B cell (primary cell): ENCODE results near the gene LRR1. TPM values are rescaled to one million over a fixed set of nuclear protein-coding genes. Genes with fewer than 3 reads are reported as not detected.

Source experiments
- ATAC-seq: fragments of 200-7000 bp; cut with Tn5 transposase; one replicate; pipeline ENCODE4 v1.10.0; 2021; ENCODE audit warnings: low read depth, mild to moderate bottlenecking, moderate number of reproducible peaks, moderate library complexity
- CTCF ChIA-PET: fragments of 350-600 bp; sonication (Branson Sonifier 250); formaldehyde crosslinking; loops from one replicate; lab custom pipeline; 2021; ENCODE audit warnings: antibody characterized with exemption, inconsistent platforms; lab: Charles Lee
- POLR2A ChIA-PET: fragments of 350-600 bp; sonication (Branson Sonifier 250); formaldehyde crosslinking; loops from one replicate; lab custom pipeline; 2021; ENCODE audit warnings: antibody characterized with exemption; lab: Charles Lee
- DNase-seq: peaks from one replicate; pipeline ENCODE4 v3.0.0; 2013
- H2AFZ ChIP-seq: 2 replicates; pipeline ENCODE4 v1.6.1; 2012; ENCODE audit warnings: mild to moderate bottlenecking, low read depth, low read length; ENCODE audit not compliant: insufficient read depth, poor library complexity, severe bottlenecking
- H3K27ac ChIP-seq, 2 donors: 1 replicate in 1 of 2; 2 replicates in 1 of 2; pipeline ENCODE4 v1.5.1; 2012 to 2013; ENCODE audit warnings: low read length in 2 of 2, mild to moderate bottlenecking in 2 of 2, moderate library complexity in 1 of 2
- H3K27me3 ChIP-seq, 4 experiments: fragments of 200-600 bp in 1 of 4; sonication (generic) in 1 of 4; replicated peaks in 1 of 4; 1 replicate in 2 of 4; 2 replicates in 2 of 4; pipeline versions ENCODE4 v1.6.1 to v1.7.0; 2013 to 2016; ENCODE audit warnings: low read length in 3 of 4, mild to moderate bottlenecking in 2 of 4, mixed read lengths in 1 of 4, moderate library complexity in 1 of 4; ENCODE audit not compliant: insufficient read depth in 4 of 4, control insufficient read depth in 3 of 4; ENCODE audit errors: control extremely low read depth in 1 of 4
- H3K36me3 ChIP-seq, 2 experiments: replicated peaks in 1 of 2; 1 replicate in 1 of 2; 2 replicates in 1 of 2; pipeline versions ENCODE4 v1.6.1 to v1.7.1; 2013; ENCODE audit warnings: low read length in 1 of 2; ENCODE audit not compliant: insufficient read depth in 2 of 2, control insufficient read depth in 1 of 2; ENCODE audit errors: control extremely low read depth in 1 of 2, extremely low read depth in 1 of 2
- H3K4me1 ChIP-seq, 2 donors: fragments of 200-600 bp in 1 of 2; sonication (generic) in 1 of 2; 1 replicate in 1 of 2; 2 replicates in 1 of 2; pipeline versions ENCODE4 v1.5.1 to v1.6.1; 2013 to 2017; ENCODE audit warnings: low read length in 2 of 2; ENCODE audit not compliant: control insufficient read depth in 2 of 2, insufficient read depth in 2 of 2
- H3K4me2 ChIP-seq: replicated peaks from 2 replicates; pipeline ENCODE3; 2012; ENCODE audit warnings: mild to moderate bottlenecking, low read depth, low read length; ENCODE audit not compliant: poor library complexity, severe bottlenecking
- H3K4me3 ChIP-seq, 5 experiments: fragments of 200-600 bp in 1 of 5; sonication (generic) in 1 of 5; 1 replicate in 3 of 5; 2 replicates in 2 of 5; pipeline versions ENCODE4 v1.5.1 to v1.7.0; 2011 to 2016; ENCODE audit warnings: low read length in 4 of 5, mild to moderate bottlenecking in 4 of 5, low read depth in 2 of 5, control low read depth in 1 of 5, moderate library complexity in 1 of 5; ENCODE audit not compliant: insufficient read depth in 1 of 5; ENCODE audit errors: control extremely low read depth in 1 of 5, extremely low read depth in 1 of 5
- H3K79me2 ChIP-seq: fragments of 200-600 bp; sonication (generic); one replicate; pipeline ENCODE4 v1.6.0; 2016; ENCODE audit warnings: low read length; ENCODE audit not compliant: control insufficient read depth, insufficient read depth
- H3K9ac ChIP-seq: fragments of 200-600 bp; sonication (generic); 2 replicates; pipeline ENCODE4 v1.6.1; 2017; ENCODE audit warnings: mild to moderate bottlenecking, low read length, moderate library complexity
- H3K9me3 ChIP-seq, 3 donors: one replicate each; pipeline versions ENCODE4 v1.6.1 to v1.7.1; 2013; ENCODE audit warnings: low read length in 2 of 3; ENCODE audit not compliant: control insufficient read depth in 2 of 3, insufficient read depth in 1 of 3; ENCODE audit errors: control extremely low read depth in 1 of 3
- H4K20me1 ChIP-seq: 2 replicates; pipeline ENCODE4 v1.6.0; 2012; ENCODE audit warnings: mild to moderate bottlenecking, low read length; ENCODE audit not compliant: insufficient read depth, control insufficient read depth, poor library complexity, severe bottlenecking
- H3K27ac Mint-ChIP-seq: one replicate; pipeline ENCODE4 v1.8.0; 2021; ENCODE audit warnings: mixed read lengths
- H3K27me3 Mint-ChIP-seq: one replicate; pipeline ENCODE4 v1.8.0; 2021; ENCODE audit warnings: mixed read lengths
- H3K4me1 Mint-ChIP-seq: one replicate; pipeline ENCODE4 v1.8.0; 2021; ENCODE audit warnings: mixed read lengths
- H3K4me3 Mint-ChIP-seq: one replicate; pipeline ENCODE4 v1.8.0; 2021; ENCODE audit warnings: mixed read lengths
- H3K9me3 Mint-ChIP-seq: one replicate; pipeline ENCODE4 v1.8.0; 2022; ENCODE audit warnings: mixed read lengths; ENCODE audit not compliant: insufficient read depth
- EZH2 ChIP-seq: IDR thresholded peaks from 2 replicates; pipeline ENCODE4 v1.6.1; 2012; ENCODE audit warnings: borderline replicate concordance, low read depth, mild to moderate bottlenecking, moderate library complexity, low read length; ENCODE audit not compliant: insufficient read depth, poor library complexity, severe bottlenecking
- WGBS: methylation state at CpG from one replicate; pipeline ENCODE4 v1.1.5; 2013; ENCODE audit warnings: missing lambda C conversion rate; ENCODE audit not compliant: insufficient coverage; 5-methylcytosine and 5-hydroxymethylcytosine counted together
- intact Hi-C: fragments of 100-400 bp; cut with micrococcal nuclease; formaldehyde crosslinking; loops from one replicate; pipeline ENCODE4 v1.10.0; 2022
- polyA plus RNA-seq: library from polyadenylated mRNA; depleted of rRNA; stranded (reverse); fragments of >200 nt; gene quantifications from 2 replicates; pipeline ENCODE4 v1.2.3, GENCODE V29; 2012
- total RNA-seq, 2 donors: library from RNA; stranded (reverse); fragments of 120-200 nt in 1 of 2; gene quantifications; 1 replicate in 1 of 2; 2 replicates in 1 of 2; pipeline versions ENCODE4 v1.2.3 to v1.2.4, GENCODE V29; 2013 to 2022
- TF ChIP-seq, protein P1 (sequence below): fragments of 200-600 bp; IDR thresholded peaks from one replicate; pipeline ENCODE4 v1.8.0; 2022; ENCODE audit warnings: antibody characterized with exemption, mild to moderate bottlenecking

Gene LRR1
- total and polyA plus RNA-seq, 2 donors (not counting 1 experiment from before 2014, with no cell fraction given) = 3.5 to 10.3 TPM

DNA sequence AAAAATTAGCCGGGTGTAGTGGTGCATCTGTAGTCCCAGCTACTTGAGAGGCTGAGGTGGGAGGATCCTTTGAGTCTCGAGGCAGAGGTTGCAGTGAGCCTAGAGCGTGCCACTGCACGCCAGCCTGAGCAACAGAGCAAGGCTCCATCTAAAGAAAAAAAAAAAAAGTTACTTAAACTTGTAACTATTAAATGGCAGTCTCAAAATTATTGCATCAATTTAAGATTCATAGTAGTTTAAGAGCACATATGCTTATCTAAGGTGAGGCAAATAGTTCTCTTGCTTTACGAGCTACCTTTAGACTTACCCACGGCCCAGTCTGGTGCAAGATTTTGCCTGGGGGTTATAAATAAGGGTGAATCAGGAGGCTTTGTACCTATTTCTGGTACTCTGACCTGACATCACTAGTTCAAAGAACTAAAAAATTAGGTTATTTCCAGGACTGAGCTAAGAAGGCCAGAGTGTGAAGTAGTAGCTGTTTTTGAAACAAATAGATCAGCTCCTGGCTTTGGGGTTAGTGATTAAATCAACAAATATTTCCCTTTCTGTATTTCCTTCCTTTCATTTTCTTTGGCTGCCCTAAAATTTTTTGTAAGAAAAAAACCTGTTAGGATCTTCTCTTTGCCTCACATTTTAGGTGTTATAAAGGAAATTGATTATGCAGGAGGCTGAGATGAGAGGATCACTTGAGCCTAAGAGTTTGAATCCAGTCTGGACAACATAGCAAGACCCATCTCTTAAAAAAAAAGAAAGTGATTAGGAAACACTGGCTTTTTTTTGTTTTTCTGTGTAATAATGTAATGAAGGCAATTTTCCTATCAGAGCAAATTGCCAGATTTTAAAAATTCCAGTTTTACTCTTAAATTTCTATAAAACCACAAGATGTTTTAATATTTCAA, 25.4 kb downstream of the LRR1 start:
- no CpG with 5 or more reads among the region's 6 CpGs for WGBS
- peaks cover 64% of the 10 kb centered on the region for H3K79me2 ChIP-seq
- no peaks in the 10 kb centered on the region for H3K27me3 ChIP-seq
- ChIA-PET POLR2A (interaction anchor here (1.2 kb wide), 1 partner anchor 10 kb away, joined by 5 read pairs; no protein-coding TSS in a partner anchor), CTCF (interaction anchor here (0.7 to 6.8 kb wide), 4 partner anchors 9 to 228 kb away, joined by 3 to 93 read pairs (median 4); partner anchors contain the start of genes DNAAF2 and NEMF)
- H2AFZ ChIP-seq = no peak overlapping the region
- Mint-ChIP-seq H3K4me1 (peaks cover 52% of the 10 kb centered on the region), H3K27ac (peak overlapping the region; percentile 67), H3K9me3 (no peaks in the 10 kb centered on the region), H3K27me3 (no peaks in the 10 kb centered on the region), H3K4me3 (peak overlapping the region; percentile 62)
- H4K20me1 ChIP-seq = peaks cover 20% of the 10 kb centered on the region
- H3K4me2 ChIP-seq = peak overlapping the region; percentile 88
- H3K4me1 ChIP-seq = peaks cover 26 to 34% of the 10 kb centered on the region in 2 donors
- no peak for ATAC-seq
- H3K27ac ChIP-seq = peak overlapping the region in 1 of 2 donors; percentile 65
- no peaks in the 10 kb centered on the region for H3K9me3 ChIP-seq
- intact Hi-C loops = no loop called here
- H3K36me3 ChIP-seq = peaks cover 0 to 5% of the 10 kb centered on the region in 2 experiments
- no peak overlapping the region for H3K4me3 ChIP-seq
- DNase-seq = peak; percentile 28
- peak overlapping the region; percentile 9 for H3K9ac ChIP-seq
- TF ChIP-seq, protein P1, sequence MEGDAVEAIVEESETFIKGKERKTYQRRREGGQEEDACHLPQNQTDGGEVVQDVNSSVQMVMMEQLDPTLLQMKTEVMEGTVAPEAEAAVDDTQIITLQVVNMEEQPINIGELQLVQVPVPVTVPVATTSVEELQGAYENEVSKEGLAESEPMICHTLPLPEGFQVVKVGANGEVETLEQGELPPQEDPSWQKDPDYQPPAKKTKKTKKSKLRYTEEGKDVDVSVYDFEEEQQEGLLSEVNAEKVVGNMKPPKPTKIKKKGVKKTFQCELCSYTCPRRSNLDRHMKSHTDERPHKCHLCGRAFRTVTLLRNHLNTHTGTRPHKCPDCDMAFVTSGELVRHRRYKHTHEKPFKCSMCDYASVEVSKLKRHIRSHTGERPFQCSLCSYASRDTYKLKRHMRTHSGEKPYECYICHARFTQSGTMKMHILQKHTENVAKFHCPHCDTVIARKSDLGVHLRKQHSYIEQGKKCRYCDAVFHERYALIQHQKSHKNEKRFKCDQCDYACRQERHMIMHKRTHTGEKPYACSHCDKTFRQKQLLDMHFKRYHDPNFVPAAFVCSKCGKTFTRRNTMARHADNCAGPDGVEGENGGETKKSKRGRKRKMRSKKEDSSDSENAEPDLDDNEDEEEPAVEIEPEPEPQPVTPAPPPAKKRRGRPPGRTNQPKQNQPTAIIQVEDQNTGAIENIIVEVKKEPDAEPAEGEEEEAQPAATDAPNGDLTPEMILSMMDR = no peak
- TF ChIP-seq EZH2 = no peak
